ENCODE data around the gene ATAD3C.

DNA sequence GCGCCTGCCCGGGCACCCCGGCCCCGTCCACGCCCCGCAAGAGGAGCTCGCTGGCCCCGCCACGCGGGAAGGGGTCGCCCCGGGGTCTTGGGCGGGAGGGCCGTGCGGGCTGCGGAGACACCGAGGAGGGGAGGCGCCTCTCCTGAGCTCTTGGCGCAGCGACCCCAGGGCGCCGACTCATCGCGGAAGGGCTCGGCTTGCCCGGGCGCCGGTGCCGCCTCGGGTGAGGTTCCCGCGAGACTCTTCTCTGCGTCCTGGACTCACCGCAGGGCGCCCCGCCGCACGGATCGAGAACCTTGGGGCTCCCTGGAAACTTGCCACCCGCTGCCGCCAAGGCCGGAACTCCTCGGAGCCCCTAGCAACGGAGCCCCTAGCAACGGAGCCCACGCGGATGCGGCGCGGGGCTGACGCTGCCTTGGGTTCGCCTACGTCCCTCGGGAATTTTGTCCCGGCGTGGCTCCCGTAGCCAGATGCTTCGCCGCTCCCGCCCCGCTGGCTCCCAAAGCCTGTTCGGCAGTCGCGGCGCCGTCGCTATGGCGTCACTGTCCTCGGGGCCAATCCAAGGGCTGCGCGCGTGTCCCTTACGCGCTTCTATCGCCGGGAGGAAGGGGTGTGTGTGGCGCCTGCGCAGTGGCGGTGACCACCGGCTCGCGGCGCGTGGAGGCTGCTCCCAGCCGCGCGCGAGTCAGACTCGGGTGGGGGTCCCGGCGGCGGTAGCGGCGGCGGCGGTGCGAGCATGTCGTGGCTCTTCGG is 62.2 kb downstream of the ATAD3C start, which contains the start of gene ATAD3A:
- TF ChIP-seq CTCF (conservative IDR thresholded peaks at IDR 0.05; ENCODE audit: low read depth, low read length) = no peak
- no peak for TF ChIP-seq EZH2phosphoT487 (IDR thresholded peaks at IDR 0.05; ENCODE audit: borderline replicate concordance, low read length)
- TF ChIP-seq EZH2 (IDR thresholded peaks at IDR 0.05; ENCODE audit: low read length, unreplicated experiment) = no peak

Measured in PC-3 (cell line).